ENCODE measurements around the gene CHML.

The CHML gene

GRCh38 chr1:241624935-241625334, 15.2 kb downstream of the CHML start:
- no peak for DNase-seq

GRCh38 chr1:241622669-241623068, 17.5 kb downstream of the CHML start:
- DNase-seq: no peak

- DNase-seq: no peak
Measured at GRCh38 chr1:241617426-241617825, 22.7 kb downstream of the CHML start.

- DNase-seq: no peak
Measured at GRCh38 chr1:241615043-241615974, 24.9 kb downstream of the CHML start.

- no peak for DNase-seq
Measured at GRCh38 chr1:241614572-241614971, 25.6 kb downstream of the CHML start.

- DNase-seq: no peak
Measured at GRCh38 chr1:241614144-241614543, 26.0 kb downstream of the CHML start.

GRCh38 chr1:241612533-241613477, 27.4 kb downstream of the CHML start:
- no peak for DNase-seq

- DNase-seq: no peak
Measured at GRCh38 chr1:241611736-241612135, 28.4 kb downstream of the CHML start.

- peak; percentile 28 for DNase-seq
Measured at GRCh38 chr1:241611063-241611462, 29.1 kb downstream of the CHML start.

GRCh38 chr1:241610056-241610815, 29.9 kb downstream of the CHML start:
- DNase-seq: no peak

- DNase-seq: no peak
Measured at GRCh38 chr1:241608379-241609033, 31.7 kb downstream of the CHML start.

GRCh38 chr1:241607497-241607896, 32.7 kb downstream of the CHML start:
- DNase-seq: no peak

- no peak for DNase-seq
Measured at GRCh38 chr1:241606544-241606943, 33.6 kb downstream of the CHML start.

GRCh38 chr1:241605146-241605805, 34.9 kb downstream of the CHML start:
- no peak for DNase-seq

- no peak for DNase-seq
Measured at GRCh38 chr1:241603731-241604245, 36.4 kb downstream of the CHML start.

GRCh38 chr1:241600496-241600901, 39.7 kb downstream of the CHML start:
- no peak for DNase-seq

GRCh38 chr1:241598249-241598648, 41.9 kb downstream of the CHML start:
- DNase-seq: no peak

GRCh38 chr1:241596633-241597032, 43.5 kb downstream of the CHML start:
- DNase-seq: no peak

GRCh38 chr1:241593186-241593585, 47.0 kb downstream of the CHML start:
- DNase-seq: no peak

GRCh38 chr1:241592273-241592958, 47.8 kb downstream of the CHML start:
- no peak for DNase-seq
